NCI-H510A treated with DMSO at 0.1 percent for 48 hours (cell line): Measurements from ENCODE around the gene SH2D3C.
"Not testable (repeated sequence)": the region's sequence is repeated elsewhere in the genome, so short reads cannot be mapped to it uniquely, and the experiment has no call there.

Experiments
- DNase-seq: peaks from one replicate; lab custom pipeline; 2025; lab: John Stamatoyannopoulos, UW

Gene SH2D3C

GRCh38 chr9:127783111-127784008, 4.9 kb upstream of the SH2D3C start:
- DNase-seq: no peak

GRCh38 chr9:127781806-127782205, 3.3 kb upstream of the SH2D3C start:
- no peak for DNase-seq

- DNase-seq: not testable (repeated sequence)
Measured at GRCh38 chr9:127780909-127781308, 2.4 kb upstream of the SH2D3C start.

- DNase-seq: no peak
Measured at GRCh38 chr9:127780126-127780885, 1.8 kb upstream of the SH2D3C start.

- no peak for DNase-seq
Measured at GRCh38 chr9:127779136-127779981, 893 bp upstream of the SH2D3C start.

GRCh38 chr9:127777368-127777980, 992 bp downstream of the SH2D3C start:
- DNase-seq: no peak

GRCh38 chr9:127776924-127777289, 1.6 kb downstream of the SH2D3C start:
- no peak for DNase-seq

- peak; percentile 14 for DNase-seq
Measured at GRCh38 chr9:127776195-127776923, 2.1 kb downstream of the SH2D3C start.

- no peak for DNase-seq
Measured at GRCh38 chr9:127773981-127774380, 4.5 kb downstream of the SH2D3C start.

- DNase-seq: no peak
Measured at GRCh38 chr9:127773272-127773671, 5.2 kb downstream of the SH2D3C start.

GRCh38 chr9:127772603-127773002, 5.9 kb downstream of the SH2D3C start:
- no peak for DNase-seq

GRCh38 chr9:127771570-127772189, 6.8 kb downstream of the SH2D3C start:
- DNase-seq: no peak

GRCh38 chr9:127770905-127771569, 7.4 kb downstream of the SH2D3C start:
- peak; percentile 96 for DNase-seq

- DNase-seq: no peak
Measured at GRCh38 chr9:127770583-127770904, 7.9 kb downstream of the SH2D3C start.

GRCh38 chr9:127769929-127770582, 8.4 kb downstream of the SH2D3C start:
- no peak for DNase-seq

GRCh38 chr9:127769101-127769500, 9.4 kb downstream of the SH2D3C start:
- DNase-seq: no peak

- no peak for DNase-seq
Measured at GRCh38 chr9:127768698-127769097, 9.8 kb downstream of the SH2D3C start.

GRCh38 chr9:127767909-127768331, 10.5 kb downstream of the SH2D3C start:
- DNase-seq: no peak

- no peak for DNase-seq
Measured at GRCh38 chr9:127767410-127767809, 11.1 kb downstream of the SH2D3C start.

- no peak for DNase-seq
Measured at GRCh38 chr9:127765418-127765817, 13.0 kb downstream of the SH2D3C start.
